Activated CD8-positive, alpha-beta memory T cell treated with anti-CD3 and anti-CD28 coated beads, Interleukin-2, amount 50 U/mL, for 24 hours (primary cell): ENCODE results near the gene ELFN1.
"Not testable (repeated sequence)": the region's sequence is repeated elsewhere in the genome, so short reads cannot be mapped to it uniquely, and the experiment has no call there.

ENCODE experiments used
- DNase-seq: peaks from one replicate; pipeline ENCODE4 v3.0.0-alpha.2; 2020; ENCODE audit errors: extremely low read depth

The ELFN1 gene

DNA sequence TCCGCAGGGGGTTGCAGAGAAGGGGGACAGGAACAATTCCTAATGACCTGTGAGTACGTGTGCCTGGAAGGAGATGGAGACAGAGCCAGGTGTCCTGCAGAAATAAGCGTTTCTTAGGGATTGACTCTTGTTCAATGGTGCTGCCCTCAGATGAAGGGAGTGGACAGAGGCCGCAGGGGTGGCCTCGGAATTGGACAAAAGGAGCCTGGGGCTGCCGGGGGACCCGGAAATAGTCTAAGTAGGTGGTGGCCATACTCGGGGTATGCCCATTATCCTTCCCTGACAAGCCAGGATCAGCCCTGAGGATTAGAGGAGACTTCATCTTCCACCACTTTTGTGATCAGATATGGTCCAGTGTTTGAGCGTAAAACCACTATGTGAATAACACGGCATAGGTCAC, 39.2 kb downstream of the ELFN1 start:
- DNase-seq = no peak

DNA sequence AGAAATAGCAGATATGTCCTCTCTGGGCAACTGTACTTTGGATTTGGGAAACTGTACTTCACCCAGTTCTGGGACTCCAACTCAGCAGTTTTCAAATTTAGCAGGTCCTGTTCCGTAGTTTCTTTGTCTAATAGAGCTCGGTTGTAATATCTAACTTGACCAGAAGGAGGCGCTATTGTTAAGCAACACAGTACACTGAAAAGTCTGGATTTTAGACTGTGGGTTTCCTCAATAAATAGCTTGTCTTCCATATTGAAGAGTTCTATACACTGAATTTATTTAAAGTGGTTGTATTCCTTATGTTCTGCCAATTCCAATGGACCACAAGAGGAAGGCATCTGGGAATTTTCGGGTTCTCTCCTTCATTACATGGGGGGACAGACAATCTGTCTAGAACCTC, 39.8 kb downstream of the ELFN1 start:
- DNase-seq = no peak

DNA sequence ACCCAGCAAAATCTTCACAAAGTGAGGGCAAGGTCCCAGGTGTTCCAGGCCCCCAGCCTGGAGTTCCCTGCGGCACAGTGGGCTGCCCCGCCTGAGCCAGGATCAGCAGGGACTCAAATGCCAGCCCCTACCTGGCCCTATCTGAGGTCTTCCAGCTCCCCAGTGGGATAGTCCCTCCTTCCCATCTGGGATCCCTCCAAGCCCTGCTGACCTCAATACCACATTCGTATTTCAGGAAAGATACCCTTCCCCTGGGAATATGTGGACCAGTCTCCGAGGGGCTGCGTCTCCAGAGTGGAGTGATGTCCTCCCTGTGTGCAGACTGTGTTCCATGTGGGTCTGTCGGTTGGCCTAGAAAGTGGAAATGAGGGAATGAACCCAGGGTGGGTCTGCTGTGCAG, 40.9 kb downstream of the ELFN1 start:
- no peak for DNase-seq

DNA sequence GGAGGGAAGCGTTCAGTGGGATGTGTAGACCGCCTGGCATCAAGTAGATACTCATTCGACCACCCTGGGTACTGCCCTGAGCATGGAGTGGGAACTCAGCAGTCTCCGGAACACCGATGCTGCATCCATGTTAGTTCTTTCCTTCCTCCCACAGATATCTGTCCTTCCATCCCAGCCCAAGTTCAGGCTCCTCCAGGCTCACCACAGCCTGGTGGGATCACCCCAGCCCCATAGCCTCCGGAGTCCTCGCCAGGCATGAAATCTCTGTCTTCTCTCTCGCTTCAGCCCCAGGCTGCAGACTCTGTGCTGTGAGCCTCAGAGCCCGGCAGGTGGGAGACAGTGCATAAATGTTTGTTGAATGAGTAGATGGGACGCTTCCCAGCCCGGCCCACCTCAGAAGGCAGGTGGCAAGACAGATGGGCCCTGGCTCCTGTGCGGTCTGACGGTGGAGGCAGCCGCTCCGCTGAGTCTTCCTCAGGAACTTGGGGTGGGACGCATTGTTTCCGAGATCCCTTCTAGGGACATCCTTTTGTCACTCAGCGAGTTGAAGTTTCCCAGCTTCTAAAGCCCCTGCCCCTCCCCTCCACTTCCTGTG, 42.9 kb downstream of the ELFN1 start:
- DNase-seq = no peak

DNA sequence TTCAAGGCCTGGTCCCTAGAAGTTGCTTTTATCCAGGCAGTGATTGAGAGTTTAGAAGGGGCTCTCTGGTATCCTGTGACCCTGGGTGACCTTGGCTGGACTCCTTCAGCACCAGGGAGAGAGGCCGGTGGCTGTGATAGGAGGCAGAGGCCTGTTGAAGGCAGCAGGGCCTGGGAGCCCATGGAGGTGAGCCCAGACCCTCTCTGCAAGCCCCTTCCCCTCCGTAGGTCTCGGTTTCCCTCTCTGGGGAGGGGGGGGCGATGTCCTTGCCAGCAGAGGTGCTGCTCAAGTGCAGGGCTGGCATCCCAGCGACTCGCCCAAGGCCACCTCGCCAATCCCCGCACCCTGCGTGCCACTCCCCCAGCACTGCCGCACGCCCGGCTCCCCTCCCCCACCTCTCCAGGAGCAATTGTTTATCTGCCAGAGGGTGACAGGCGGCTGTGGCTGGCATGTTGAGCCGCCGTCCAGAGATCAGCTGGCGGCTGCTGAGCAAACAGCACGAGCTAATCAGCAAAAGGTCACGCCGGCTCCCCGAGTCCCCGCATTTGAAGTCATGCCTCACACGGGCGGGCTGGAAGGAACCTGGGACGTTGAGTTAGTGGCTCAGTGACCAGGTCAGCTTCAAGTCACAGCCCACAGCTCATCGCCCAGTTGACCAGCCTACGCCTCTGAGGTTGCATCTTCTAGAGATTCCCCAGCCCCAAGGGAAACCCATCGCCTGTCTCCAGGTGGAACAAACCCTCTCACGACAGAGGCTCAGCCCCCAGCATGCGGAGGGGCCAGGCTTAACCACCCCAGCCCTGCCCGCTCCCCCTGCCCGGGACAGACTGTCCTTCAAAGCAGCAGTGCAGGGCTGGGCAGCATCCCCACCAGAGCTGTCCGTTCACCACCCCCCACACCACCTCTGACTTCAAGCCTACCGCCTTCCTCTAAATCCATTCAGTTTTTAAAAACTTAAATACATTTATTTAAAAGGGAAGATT, 43.7 kb downstream of the ELFN1 start:
- no peak for DNase-seq

DNA sequence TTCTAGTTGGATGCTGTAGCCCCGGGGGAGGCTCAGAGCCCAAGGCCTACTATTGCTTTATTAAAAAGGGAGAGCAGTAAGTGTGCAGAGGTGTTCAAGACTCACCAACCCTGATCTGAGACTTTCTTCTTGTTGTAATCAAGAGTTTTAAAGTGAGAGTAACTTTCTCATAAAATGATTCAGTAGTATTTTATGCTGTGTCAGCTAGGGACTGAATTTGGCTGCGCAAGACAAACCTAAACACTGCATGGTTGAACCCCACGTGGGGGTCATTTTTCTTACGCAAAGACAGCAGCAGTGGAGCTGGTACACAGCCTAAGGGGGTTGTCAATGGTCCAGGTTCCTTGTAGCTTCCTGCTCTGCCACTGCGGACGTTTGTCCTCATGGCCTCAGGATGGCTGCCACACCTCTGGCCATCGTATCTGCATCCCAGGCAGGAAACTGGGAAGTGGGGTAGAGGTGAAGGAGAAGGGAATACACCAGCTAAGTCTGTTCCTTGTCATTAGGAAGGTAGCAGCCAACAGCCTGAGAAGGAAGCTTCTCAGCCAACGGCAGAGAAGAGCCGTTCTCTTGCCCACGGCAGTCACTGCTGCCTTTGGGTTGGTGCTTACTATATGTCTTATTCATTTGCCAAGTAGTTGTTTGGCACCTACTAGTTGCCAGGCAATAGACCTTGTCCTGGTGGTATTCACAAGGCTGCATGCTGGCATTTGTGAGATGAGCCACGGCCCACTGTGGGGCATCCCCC, 44.7 kb downstream of the ELFN1 start:
- no peak for DNase-seq

DNA sequence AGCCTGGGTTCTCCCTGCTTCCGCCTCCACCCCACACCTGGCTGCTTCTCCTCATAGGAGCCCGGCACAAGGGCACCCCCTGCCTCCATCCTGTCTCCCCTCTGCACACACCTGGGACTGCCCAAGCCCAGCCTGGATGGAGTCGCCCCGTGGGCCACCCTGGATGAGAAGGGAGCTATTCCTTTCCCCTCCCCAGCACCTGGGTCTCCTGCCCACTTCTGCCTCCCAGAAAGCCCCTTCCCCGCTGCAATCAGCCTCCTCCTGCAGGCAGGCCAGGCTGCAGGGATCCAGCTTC, 45.2 kb downstream of the ELFN1 start:
- DNase-seq = no peak

DNA sequence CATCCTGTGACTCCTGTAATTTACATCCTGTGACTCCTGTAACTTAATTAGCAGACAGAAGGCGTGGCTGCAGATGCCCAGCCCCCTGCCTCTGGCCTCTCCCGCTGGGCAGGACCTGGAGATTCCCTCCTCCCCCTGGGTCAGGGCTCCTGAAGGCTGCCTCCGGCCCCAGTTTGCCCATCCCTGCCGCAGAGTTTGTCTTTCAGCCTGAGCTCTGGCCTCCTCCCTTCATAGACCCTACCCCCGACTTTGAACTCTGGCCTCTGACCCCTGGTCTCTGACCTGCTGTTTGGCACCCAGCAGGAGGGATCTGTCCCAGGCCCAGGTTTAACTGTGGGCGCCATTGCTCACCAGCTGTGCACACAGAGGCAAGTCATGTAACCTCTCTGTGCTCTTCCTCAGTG, 45.6 kb downstream of the ELFN1 start:
- no peak for DNase-seq

DNA sequence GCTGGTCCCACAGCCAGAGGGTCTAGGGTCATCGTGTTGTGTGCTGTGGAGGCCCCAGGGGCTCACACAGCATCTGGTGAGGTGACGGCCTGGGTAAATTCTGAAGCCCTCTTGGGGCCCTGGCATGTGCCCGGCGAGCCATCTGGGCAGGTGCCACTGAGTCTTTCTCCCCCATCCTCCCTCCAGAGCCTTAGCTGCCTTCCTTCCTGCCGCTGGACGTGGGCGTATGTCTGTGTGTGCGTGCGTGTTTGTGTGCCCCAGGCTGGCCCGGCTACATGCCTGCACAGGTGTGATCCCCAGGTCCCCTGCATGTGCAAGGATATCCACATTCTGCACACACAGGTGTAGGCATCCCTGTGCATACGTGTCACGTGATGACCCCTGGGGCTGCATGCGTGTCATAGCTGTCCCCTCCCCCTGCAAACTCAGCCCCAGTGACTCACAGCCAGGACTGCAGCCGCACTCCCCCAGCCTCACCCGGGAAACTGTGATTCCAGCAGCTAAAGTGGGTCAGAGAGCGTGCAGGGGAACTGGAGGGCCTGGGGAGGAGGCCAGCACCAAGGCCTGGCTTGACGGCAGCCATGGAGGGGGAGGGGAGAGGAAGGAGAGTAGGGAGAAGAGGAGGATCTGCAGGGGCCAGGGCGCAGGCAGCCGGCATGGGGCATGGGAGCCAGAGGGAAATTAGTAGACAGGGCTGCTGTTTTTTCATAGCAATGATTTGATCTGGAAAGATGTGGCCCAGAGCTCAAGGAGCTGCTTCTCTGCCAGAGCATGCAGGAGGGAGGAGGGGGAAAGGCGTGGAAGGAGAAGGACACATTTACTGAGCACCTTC, 46.4 kb downstream of the ELFN1 start:
- DNase-seq = no peak

DNA sequence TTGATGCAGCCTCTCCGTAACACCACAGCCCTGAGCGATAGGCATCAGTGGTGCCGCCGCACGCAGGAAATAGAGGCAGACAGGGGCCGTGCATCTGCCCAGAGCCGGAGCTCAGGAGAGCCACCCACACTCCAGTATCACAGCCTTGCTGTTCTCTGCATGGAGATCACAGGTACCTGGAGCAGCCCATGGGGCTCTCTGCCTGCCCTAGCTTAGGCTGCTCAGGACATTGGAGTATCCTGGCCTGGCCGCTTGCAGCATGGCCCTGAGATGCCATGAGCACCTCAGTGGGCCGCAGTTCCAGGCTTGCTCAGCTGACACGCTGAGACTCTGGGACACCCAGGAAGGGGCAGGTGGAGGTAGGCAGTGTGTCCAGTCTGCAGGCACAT, 47.0 kb downstream of the ELFN1 start:
- no peak for DNase-seq

DNA sequence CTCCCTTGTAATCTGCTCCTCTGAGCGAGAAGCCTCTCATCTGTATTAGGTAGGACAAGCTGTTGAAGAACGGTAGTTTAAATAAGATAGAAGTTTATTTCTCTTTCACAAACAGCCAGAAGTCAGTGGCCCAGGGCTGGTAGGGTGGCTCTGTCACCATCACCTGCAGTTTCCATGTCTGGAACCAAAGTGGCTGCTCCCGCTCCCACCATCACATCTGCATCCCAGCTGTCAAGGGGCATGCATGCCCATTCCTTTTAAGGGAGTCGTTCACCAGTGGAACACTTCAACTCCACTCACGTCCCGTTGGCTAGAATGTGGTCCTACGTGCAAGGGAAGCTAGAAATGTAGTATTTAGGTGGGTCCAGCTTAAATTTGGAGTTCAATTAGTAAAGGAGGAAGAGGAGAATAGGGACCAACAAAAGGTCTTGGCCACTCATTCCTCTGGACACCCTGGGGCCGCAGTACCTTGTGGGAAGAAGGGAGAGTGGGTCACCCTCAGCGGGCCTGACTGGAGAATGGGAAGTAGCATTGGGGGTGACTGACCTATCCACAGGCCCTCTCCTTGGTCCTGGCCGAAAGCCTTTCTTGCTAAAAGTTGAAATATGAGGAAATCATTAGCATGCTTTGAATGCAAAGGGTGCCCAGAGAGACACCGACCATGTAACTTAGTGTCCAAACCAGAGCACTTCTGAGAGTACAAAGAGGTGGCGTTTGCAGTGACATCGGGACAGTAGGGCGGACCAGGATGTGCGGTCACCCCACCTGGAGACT, 48.0 kb downstream of the ELFN1 start:
- no peak for DNase-seq

DNA sequence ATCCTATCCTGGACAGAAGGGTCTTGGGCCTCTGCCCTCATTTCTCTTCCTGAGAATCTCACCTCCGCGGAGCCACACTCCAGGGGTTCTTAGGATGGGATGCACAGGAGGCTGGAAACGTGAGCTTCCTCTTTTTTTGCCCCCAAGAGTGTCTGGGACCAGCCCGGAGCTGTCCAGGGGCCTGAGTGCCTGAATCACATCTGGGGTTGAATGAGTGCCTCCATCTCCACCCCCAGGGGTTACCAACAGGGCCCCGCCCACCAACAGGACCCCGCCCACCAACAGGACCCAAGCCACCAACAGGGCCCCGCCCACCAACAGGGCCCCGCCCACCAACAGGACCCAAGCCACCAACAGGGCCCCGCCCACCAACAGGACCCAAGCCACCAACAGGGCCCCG, 48.8 kb downstream of the ELFN1 start:
- DNase-seq = not testable (repeated sequence)

DNA sequence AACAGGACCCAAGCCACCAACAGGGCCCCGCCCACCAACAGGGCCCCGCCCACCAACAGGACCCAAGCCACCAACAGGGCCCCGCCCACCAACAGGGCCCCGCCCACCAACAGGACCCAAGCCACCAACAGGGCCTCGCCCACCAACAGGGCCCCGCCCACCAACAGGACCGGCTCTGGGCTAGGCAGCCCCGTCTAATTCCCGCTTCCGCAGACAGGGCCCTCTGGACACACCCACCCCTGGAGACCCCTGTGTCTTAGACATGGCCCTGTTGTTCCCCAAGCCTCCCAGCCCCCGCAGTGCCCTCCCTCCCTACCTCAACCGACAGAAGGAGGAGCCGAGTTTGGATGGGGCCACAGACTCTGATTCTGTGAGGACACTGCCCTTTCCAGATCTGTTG, 49.2 kb downstream of the ELFN1 start:
- not testable (repeated sequence) for DNase-seq

DNA sequence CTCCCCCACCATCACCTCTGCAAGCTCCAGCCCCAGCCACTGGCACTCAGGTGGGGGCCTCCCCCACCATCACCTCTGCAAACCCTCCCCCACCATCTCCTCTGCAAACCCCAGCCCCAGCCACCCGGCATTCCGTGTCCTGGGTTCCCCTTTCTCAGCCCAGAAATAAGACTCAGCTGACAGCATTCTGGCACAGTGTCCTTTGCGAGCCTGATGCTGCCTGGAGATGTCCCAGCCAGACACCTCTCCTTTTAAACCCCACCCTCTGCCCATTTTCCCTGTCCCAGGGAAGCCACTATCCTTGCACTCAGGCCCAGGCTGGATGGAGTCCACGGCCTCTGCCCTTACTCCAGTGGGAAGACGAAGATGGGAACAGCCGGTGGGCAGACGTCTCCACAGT, 49.8 kb downstream of the ELFN1 start:
- DNase-seq = no peak

DNA sequence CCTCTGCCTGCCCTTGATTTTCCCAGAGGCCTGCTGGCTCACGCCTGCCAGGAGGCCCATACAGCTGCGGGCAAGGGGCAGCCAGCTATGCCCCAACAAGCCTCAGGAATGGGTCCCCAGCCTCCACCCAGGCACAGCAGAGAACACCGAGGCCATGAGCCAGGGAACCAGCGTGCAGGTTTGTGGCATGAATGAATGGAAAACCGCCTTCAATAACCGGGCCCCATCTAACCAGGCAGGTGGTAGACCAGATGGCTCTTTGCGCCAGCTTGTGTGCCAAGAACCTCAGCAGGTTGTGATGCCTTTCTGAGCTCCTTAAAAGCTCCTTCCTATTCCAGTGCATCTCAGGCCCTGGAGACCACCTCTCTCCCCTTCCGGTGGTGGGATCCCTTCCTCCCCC, 50.2 kb downstream of the ELFN1 start:
- DNase-seq = no peak

DNA sequence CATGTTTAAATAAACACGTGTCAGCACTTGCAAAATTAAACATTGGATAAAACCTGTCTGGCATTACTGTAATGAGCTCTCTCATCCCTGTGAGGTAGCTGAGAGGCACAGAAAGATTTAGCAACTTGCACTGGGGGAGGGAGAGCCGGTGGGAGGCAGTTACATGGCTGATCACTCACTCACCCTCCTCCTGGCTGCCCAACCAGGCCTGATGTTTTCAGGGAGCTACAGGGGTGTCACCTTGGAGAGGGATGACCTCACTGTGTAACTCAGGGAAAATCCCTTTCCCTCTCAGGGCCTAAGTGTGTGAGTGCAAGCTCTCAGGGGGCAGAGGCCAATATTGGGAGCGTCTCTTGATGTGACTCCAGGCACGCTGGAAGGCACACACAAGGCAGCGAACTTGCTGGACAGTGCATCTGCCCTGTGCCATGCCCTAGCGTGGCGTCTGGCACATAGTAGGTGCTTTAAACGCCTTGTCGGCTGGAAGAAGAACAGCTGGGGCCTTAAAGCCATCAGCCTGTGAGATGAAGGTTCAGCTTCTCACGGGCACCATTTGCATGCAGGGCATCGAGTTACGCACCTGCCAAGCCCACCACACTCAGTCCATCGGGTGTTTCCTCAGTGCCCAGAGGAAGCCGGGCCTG, 51.1 kb downstream of the ELFN1 start:
- no peak for DNase-seq

DNA sequence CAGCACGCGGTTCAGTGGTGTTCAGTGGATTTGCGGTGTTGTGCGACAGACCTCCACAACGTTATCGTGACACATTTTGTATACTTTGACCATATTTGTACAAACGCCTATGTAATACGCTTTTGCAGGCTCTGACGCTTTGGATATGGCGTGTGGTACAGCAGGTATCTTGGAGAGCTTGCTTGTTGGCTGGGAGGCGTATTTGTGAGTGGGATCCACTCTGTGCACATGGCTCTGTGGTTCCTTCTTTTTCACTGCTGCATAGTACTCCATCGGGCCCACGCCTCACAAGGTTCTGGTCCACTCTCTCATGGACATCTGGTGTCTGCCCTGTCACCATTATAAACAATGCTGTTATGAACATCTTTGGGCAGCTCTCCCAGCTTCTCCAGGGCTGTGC, 53.2 kb downstream of the ELFN1 start:
- DNase-seq = no peak

DNA sequence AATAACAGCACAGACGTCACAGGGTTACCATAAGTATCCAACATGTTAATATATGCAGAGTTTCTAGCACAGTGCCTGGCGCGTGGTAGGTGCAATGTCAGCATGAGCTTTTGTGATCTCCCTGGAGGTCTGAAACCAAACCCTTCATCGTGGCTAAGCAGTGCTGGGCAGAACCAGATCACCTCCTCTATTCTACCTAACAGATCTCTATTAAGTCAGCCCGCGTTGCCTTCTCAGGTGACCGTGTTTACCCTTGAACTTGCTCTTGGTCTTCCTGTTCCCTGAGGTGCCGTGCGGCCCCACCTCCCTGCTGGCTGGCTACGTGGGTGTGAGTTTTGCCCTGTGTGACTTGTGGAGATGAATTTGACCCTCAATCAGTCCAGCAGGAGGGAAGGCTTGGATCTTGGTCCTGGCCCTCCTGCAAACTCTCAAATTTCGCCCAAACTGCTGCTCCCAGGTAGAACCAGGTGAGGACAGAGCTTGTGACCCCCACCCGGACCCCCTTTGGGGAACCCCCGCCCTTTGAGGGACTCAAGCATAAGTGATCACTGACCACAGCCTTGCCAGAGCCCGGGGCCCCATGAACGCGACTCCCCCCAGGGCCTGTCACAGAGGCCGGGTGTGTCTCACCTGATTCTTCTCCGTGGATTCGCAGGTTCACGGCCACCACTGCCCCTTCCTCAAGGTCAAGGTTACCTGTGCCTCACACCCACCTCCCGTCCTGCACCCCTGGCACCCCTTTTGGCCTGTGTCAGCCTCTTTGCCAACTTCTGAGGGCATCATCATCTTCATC, 54.2 kb downstream of the ELFN1 start:
- no peak for DNase-seq

DNA sequence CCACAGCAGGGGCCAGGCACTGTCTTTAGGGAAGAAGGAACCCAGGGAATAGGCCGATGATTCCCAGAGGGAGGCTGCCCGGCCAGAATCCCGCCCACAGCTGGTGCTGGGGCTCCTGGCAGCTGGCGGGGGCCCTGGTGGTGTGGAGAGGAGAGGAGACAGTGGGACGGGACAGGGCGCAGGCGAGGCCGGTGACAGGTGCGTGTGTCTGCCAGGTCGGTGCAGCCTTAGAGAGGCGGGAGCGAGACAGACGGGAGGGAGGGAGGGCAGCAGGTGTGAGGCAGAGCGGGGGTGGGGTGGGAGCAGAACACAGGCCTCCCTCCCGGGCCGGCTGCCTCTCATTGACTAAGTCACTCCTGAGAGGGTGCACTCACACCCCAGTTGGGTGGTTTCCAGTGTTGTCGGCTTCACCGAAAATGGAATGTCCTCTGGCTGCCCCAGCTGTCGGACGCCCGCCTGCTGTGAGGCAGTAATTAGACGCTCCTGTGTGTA, 55.2 kb downstream of the ELFN1 start:
- DNase-seq = no peak
